Measurements from ENCODE around the gene DOCK4.

Gene DOCK4

GRCh38 chr7:112173568-112173905 lies 32.7 kb downstream of the DOCK4 start:
- TF ChIP-seq, protein P1, sequence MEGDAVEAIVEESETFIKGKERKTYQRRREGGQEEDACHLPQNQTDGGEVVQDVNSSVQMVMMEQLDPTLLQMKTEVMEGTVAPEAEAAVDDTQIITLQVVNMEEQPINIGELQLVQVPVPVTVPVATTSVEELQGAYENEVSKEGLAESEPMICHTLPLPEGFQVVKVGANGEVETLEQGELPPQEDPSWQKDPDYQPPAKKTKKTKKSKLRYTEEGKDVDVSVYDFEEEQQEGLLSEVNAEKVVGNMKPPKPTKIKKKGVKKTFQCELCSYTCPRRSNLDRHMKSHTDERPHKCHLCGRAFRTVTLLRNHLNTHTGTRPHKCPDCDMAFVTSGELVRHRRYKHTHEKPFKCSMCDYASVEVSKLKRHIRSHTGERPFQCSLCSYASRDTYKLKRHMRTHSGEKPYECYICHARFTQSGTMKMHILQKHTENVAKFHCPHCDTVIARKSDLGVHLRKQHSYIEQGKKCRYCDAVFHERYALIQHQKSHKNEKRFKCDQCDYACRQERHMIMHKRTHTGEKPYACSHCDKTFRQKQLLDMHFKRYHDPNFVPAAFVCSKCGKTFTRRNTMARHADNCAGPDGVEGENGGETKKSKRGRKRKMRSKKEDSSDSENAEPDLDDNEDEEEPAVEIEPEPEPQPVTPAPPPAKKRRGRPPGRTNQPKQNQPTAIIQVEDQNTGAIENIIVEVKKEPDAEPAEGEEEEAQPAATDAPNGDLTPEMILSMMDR (conservative IDR thresholded peaks at IDR 0.05; ENCODE audit: low read depth, low read length): no peak
- H3K4me3 ChIP-seq (ENCODE audit: low read depth, low read length): no peak overlapping the region
- DNase-seq (ENCODE audit: low read depth): no peak

DNA sequence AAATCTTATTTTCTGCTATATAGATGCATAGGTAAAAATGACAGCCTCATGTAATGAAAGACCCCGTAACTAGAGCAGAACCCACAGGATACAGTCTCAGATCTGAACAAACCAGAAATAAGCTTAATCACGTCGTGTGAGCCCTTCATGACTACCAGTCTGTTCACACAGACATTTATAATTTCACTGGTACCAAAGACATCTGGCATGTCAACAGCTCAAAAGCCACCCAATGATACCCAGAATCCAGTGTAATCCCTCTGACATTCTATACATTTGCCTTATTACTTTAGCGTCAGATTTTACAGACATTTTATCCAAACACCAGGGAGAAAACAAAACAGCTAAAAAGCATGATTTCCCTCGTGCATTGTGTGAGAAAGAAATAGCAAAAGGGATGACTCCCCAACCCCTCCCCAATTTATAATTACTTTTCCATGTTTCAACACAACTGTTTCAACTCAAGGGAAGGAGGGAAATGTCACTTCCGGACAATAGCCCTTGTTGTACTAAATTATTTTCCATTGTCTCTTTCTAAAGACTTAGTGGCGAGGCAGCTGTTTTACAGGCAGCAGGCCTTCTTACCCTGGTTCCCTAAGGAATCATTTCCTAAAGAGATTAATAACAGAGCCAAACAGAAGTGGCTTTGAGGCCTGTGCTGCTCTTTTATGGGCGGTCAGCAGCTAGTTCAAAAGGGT lies 33.2 kb downstream of the DOCK4 start:
- DNase-seq (ENCODE audit: low read depth): no peak
- TF ChIP-seq, protein P1 (conservative IDR thresholded peaks at IDR 0.05; ENCODE audit: low read depth, low read length): no peak
- H3K4me3 ChIP-seq (ENCODE audit: low read depth, low read length): no peak overlapping the region

GRCh38 chr7:112171673-112172072 lies 34.5 kb downstream of the DOCK4 start:
- no peak for DNase-seq (ENCODE audit: low read depth)
- no peak overlapping the region for H3K4me3 ChIP-seq (ENCODE audit: low read depth, low read length)
- TF ChIP-seq, protein P1 (conservative IDR thresholded peaks at IDR 0.05; ENCODE audit: low read depth, low read length): no peak

DNA sequence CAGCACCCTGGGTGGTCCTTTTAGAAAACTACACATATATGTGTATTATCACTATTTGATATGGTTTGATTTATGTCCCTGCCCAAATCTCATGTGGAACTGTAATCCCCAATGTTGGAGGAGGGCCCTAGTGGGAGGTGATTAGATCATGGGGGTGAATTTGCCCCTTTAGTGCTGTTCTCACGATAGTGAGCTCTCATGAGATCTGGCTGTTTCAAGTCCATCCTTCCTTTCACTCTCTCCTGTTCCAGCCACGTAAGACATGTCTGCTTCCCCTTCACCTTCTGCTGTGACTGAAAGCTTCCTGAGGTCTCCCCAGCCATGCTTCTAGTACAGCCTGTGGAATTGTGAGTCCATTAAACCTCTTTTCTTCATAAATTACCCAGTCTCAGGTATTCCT lies 37.3 kb downstream of the DOCK4 start:
- TF ChIP-seq, protein P1 (conservative IDR thresholded peaks at IDR 0.05; ENCODE audit: low read depth, low read length): no peak
- no peak for DNase-seq (ENCODE audit: low read depth)
- H3K4me3 ChIP-seq (ENCODE audit: low read depth, low read length): no peak overlapping the region

GRCh38 chr7:112167147-112167546 lies 39.1 kb downstream of the DOCK4 start:
- no peak for DNase-seq (ENCODE audit: low read depth)
- H3K4me3 ChIP-seq (ENCODE audit: low read depth, low read length): no peak overlapping the region
- TF ChIP-seq, protein P1 (conservative IDR thresholded peaks at IDR 0.05; ENCODE audit: low read depth, low read length): no peak

GRCh38 chr7:112162784-112163506 lies 43.3 kb downstream of the DOCK4 start:
- TF ChIP-seq, protein P1 (conservative IDR thresholded peaks at IDR 0.05; ENCODE audit: low read depth, low read length): no peak
- H3K4me3 ChIP-seq (ENCODE audit: low read depth, low read length): no peak overlapping the region
- peak; percentile 19 for DNase-seq (ENCODE audit: low read depth)
